Right lobe of liver (tissue), 6 donors: Measurements from ENCODE around the gene NT5C1A. TPM values are rescaled to one million over a fixed set of nuclear protein-coding genes. Genes with fewer than 3 reads are reported as not detected.

Experiments used
- ATAC-seq, 4 donors: fragments of 200-7000 bp; cut with Tn5 transposase; one replicate each; pipeline ENCODE4 v1.9.1; 2020; ENCODE audit warnings: mild to moderate bottlenecking in 4 of 4, moderate library complexity in 4 of 4
- DNase-seq, 3 donors: peaks; one replicate each; pipeline ENCODE4 v3.0.0-alpha.2; 2020
- H3K27ac ChIP-seq, 3 donors: fragments of 200-600 bp; one replicate each; pipeline ENCODE4 v1.8.0; 2022
- H3K27me3 ChIP-seq, 2 donors: fragments of 200-600 bp; one replicate each; pipeline ENCODE4 v1.8.0; 2022
- H3K36me3 ChIP-seq, 4 donors: fragments of 200-600 bp; sonication (generic) in 1 of 4; one replicate each; pipeline versions ENCODE4 v1.5.1 to v1.8.0; 2017 to 2022; ENCODE audit warnings: control low read depth in 1 of 4
- H3K4me1 ChIP-seq, 4 donors: fragments of 200-600 bp; sonication (generic) in 1 of 4; one replicate each; pipeline versions ENCODE4 v1.5.1 to v1.8.0; 2017 to 2022; ENCODE audit warnings: control low read depth in 1 of 4
- H3K4me3 ChIP-seq, 3 donors: fragments of 200-600 bp; one replicate each; pipeline ENCODE4 v1.8.0; 2022
- H3K9me3 ChIP-seq, 4 donors: fragments of 200-600 bp; sonication (generic) in 1 of 4; one replicate each; pipeline versions ENCODE4 v1.5.1 to v1.8.0; 2017 to 2022; ENCODE audit warnings: control low read depth in 1 of 4
- POLR2A ChIP-seq: fragments of 450-650 bp; IDR thresholded peaks from one replicate; pipeline ENCODE4 v1.6.1; 2017; ENCODE audit warnings: antibody characterized with exemption, mild to moderate bottlenecking
- WGBS: methylation state at CpG from one replicate; pipeline ENCODE4 v1.1.6; 2018; ENCODE audit warnings: low coverage, low lambda C conversion rate; ENCODE audit not compliant: insufficient coverage; ENCODE audit errors: missing lambda C conversion rate; 5-methylcytosine and 5-hydroxymethylcytosine counted together
- intact Hi-C, 2 donors: fragments of 100-400 bp; cut with DNase I; formaldehyde crosslinking; loops; one replicate each; pipeline versions ENCODE4 v1.11.2 to v1.14.1; 2022
- total RNA-seq, 6 experiments: library from RNA; depleted of rRNA in 2 of 6; stranded (reverse); fragments of >200 nt in 2 of 6; fragmentation: NEBNext Ultra II Directional in 3 of 6; extraction: Animal tissue kit (Norgen Biotek cat#: 25700) in 3 of 6; gene quantifications; one replicate each; pipeline versions ENCODE4 v1.1.0 to v1.2.4, GENCODE V29; 2016 to 2023
- TF ChIP-seq, protein P1 (sequence below), 4 donors: fragments of 200-600 bp in 3 of 4; fragments of 450-650 bp in 1 of 4; IDR thresholded peaks; one replicate each; pipeline versions ENCODE4 v1.5.1 to v1.8.0; 2016 to 2022; ENCODE audit warnings: antibody characterized with exemption in 4 of 4, mild to moderate bottlenecking in 2 of 4
- donor health status: DM: no; HTN: yes; CAD: no.
- donor health status: DM: no; HTN: no; CAD: no.
- donor health status: DM: no; HTN: no; CAD: no.
- donor health status: DM: no; HTN: yes; CAD: no.
- donor health status: DM: no; HTN: yes; CAD: no.

Gene NT5C1A
- total RNA-seq, 6 experiments from 2014 or later, result not detected

- intact Hi-C loops, result no loop called here
- Histone ChIP-seq H3K4me1 (peaks cover 0 to 11% (median 0%) of the 10 kb centered on the region in 4 donors), H3K4me3 (no peak overlapping the region), H3K36me3 (no peaks in the 10 kb centered on the region), H3K27me3 (peaks cover 0 to 19% of the 10 kb centered on the region in 2 donors), H3K9me3 (no peaks in the 10 kb centered on the region), H3K27ac (no peak overlapping the region)
- ATAC-seq, result no peak
- DNase-seq, result no peak
- TF ChIP-seq, protein P1, sequence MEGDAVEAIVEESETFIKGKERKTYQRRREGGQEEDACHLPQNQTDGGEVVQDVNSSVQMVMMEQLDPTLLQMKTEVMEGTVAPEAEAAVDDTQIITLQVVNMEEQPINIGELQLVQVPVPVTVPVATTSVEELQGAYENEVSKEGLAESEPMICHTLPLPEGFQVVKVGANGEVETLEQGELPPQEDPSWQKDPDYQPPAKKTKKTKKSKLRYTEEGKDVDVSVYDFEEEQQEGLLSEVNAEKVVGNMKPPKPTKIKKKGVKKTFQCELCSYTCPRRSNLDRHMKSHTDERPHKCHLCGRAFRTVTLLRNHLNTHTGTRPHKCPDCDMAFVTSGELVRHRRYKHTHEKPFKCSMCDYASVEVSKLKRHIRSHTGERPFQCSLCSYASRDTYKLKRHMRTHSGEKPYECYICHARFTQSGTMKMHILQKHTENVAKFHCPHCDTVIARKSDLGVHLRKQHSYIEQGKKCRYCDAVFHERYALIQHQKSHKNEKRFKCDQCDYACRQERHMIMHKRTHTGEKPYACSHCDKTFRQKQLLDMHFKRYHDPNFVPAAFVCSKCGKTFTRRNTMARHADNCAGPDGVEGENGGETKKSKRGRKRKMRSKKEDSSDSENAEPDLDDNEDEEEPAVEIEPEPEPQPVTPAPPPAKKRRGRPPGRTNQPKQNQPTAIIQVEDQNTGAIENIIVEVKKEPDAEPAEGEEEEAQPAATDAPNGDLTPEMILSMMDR (IDR thresholded peaks at IDR 0.05), result no peak
- TF ChIP-seq POLR2A, result no peak
- 37% methylated on average over 2 of the region's 2 CpGs for WGBS
Measured at GRCh38 chr1:39689214-39689613, 17.3 kb upstream of the NT5C1A start.

GRCh38 chr1:39688706-39689105 lies 16.8 kb upstream of the NT5C1A start:
- ATAC-seq, result no peak
- Histone ChIP-seq H3K4me1 (peaks cover 0 to 11% (median 0%) of the 10 kb centered on the region in 4 donors), H3K27me3 (peaks cover 0 to 19% of the 10 kb centered on the region in 2 donors), H3K9me3 (no peaks in the 10 kb centered on the region), H3K27ac (no peak overlapping the region), H3K4me3 (no peak overlapping the region), H3K36me3 (no peaks in the 10 kb centered on the region)
- no peak for DNase-seq
- no peak for TF ChIP-seq POLR2A
- TF ChIP-seq, protein P1 (IDR thresholded peaks at IDR 0.05), result no peak
- 53% methylated on average over 3 of the region's 3 CpGs for WGBS
- intact Hi-C loops, result no loop called here

DNA sequence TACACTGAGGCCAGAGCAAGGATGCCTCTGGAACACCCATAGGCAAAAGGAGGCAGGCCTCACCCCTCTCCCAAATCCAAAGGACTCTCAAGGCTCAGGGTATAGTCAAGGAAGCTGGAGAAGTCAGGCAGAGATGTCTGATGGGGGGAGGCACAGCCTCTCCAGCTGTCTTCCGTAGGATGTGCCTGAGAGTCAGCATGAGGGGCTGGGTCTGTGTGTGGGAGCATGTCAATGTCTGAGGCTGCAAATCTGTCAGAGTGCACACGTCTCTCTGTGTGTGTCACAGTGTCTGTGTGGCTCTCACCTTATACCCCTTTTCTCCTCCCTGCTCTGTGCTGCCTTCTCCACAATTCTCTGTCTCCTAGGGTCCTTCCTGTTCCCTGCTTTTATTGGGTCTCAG lies 15.3 kb upstream of the NT5C1A start:
- no peak for ATAC-seq
- peaks cover 0 to 11% (median 0%) of the 10 kb centered on the region in 4 donors for H3K4me1 ChIP-seq
- H3K36me3 ChIP-seq, result no peaks in the 10 kb centered on the region
- no peaks in the 10 kb centered on the region for H3K9me3 ChIP-seq
- intact Hi-C loops, result no loop called here
- no peak for DNase-seq
- WGBS, result 50% methylated on average over 1 of the region's 2 CpGs
- H3K27ac ChIP-seq, result no peak overlapping the region
- H3K4me3 ChIP-seq, result no peak overlapping the region
- peaks cover 0 to 15% of the 10 kb centered on the region in 2 donors for H3K27me3 ChIP-seq
- no peak for TF ChIP-seq POLR2A
- TF ChIP-seq, protein P1 (IDR thresholded peaks at IDR 0.05), result no peak

- no peaks in the 10 kb centered on the region for H3K9me3 ChIP-seq
- H3K36me3 ChIP-seq, result no peaks in the 10 kb centered on the region
- H3K27ac ChIP-seq, result no peak overlapping the region
- no peak for DNase-seq
- peaks cover 0 to 6% of the 10 kb centered on the region in 2 donors for H3K27me3 ChIP-seq
- no peak for ATAC-seq
- intact Hi-C loops, result no loop called here
- WGBS, result 59% methylated on average over 3 of the region's 3 CpGs
- no peak overlapping the region for H3K4me3 ChIP-seq
- TF ChIP-seq, protein P1 (IDR thresholded peaks at IDR 0.05), result no peak
- no peak for TF ChIP-seq POLR2A
- H3K4me1 ChIP-seq, result no peaks in the 10 kb centered on the region
Measured at GRCh38 chr1:39685071-39685470, 13.2 kb upstream of the NT5C1A start.

DNA sequence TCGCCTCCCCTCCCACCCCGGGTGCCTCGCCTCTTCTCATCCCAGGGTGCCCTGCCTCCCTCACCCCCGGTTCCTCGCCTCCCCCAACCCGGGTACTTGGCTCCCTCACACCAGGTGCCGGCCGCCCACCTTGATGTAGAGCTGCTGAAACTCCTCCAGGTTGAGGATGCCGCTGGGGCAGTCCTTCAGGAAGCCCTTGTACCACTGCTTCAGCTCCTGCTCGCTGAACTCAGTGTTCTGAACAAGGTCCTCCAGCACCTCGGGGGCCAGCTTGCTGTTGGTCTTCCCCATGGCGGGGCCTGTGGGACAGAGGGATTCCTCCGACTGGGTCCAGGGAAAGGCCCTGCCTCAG lies 12.4 kb upstream of the NT5C1A start:
- H3K4me3 ChIP-seq, result no peak overlapping the region

More for the DNA sequence above, 12.4 kb upstream of the NT5C1A start:
- no peaks in the 10 kb centered on the region for H3K4me1 ChIP-seq
- no peaks in the 10 kb centered on the region for H3K36me3 ChIP-seq
- no peak for ATAC-seq
- no peak for TF ChIP-seq POLR2A
- TF ChIP-seq, protein P1 (IDR thresholded peaks at IDR 0.05), result no peak
- DNase-seq, result no peak
- 44% methylated on average over 6 of the region's 13 CpGs for WGBS
- no peaks in the 10 kb centered on the region for H3K9me3 ChIP-seq
- peaks cover 0 to 6% of the 10 kb centered on the region in 2 donors for H3K27me3 ChIP-seq
- no peak overlapping the region for H3K27ac ChIP-seq
- intact Hi-C loops, result no loop called here
